Endothelial cell of umbilical vein (primary cell): ENCODE data around the gene CDC20. TPM values are rescaled to one million over a fixed set of nuclear protein-coding genes. Genes with fewer than 3 reads are reported as not detected.

Experiments used
- BruUV-seq: library from RNA; stranded (reverse); fragments of 400-500 nt; replicated peaks from 2 replicates; lab custom pipeline; 2021; lab: Mats Ljungman, UMichigan
- CTCF ChIA-PET: fragments of 300-600, 350-600 bp; sonication (Branson Sonifier 250); formaldehyde crosslinking; loops from one replicate; lab custom pipeline; 2021; ENCODE audit warnings: antibody characterized with exemption, inconsistent platforms; lab: Charles Lee
- POLR2A ChIA-PET: fragments of 300-600, 350-600 bp; sonication (Branson Sonifier 250); formaldehyde crosslinking; loops from one replicate; lab custom pipeline; 2021; ENCODE audit warnings: antibody characterized with exemption, inconsistent platforms; lab: Charles Lee
- DNase-seq: peaks from one replicate; pipeline ENCODE4 v3.0.0-alpha.2; 2011; ENCODE audit warnings: low read depth, low spot score
- FAIRE-seq: peaks from 2 replicates; lab custom pipeline; 2011; peaks lifted over from hg19 to GRCh38; lab: Jason Lieb, UNC
- H2AFZ ChIP-seq: 2 replicates; pipeline ENCODE4 v1.6.0; 2012; ENCODE audit warnings: low read depth, low read length, control low read depth, inconsistent platforms
- H3K27ac ChIP-seq: 2 replicates; pipeline ENCODE4 v1.5.1; 2011; ENCODE audit warnings: low read depth, mild to moderate bottlenecking, control low read depth, low read length, moderate library complexity; ENCODE audit not compliant: insufficient read depth
- H3K27me3 ChIP-seq, 2 experiments: 2 replicates each; pipeline versions ENCODE4 v1.6.0 to v1.6.1; 2011; ENCODE audit warnings: low read length in 2 of 2, mixed read lengths in 1 of 2; ENCODE audit not compliant: control insufficient read depth in 2 of 2, insufficient read depth in 2 of 2
- H3K36me3 ChIP-seq, 2 experiments: 2 replicates in 1 of 2; 3 replicates in 1 of 2; pipeline ENCODE4 v1.5.1; 2011; ENCODE audit warnings: low read length in 2 of 2, mild to moderate bottlenecking in 1 of 2, moderate library complexity in 1 of 2; ENCODE audit not compliant: control insufficient read depth in 2 of 2, insufficient read depth in 2 of 2; ENCODE audit errors: extremely low read depth in 1 of 2
- H3K4me1 ChIP-seq: 3 replicates; pipeline ENCODE4 v1.5.1; 2011; ENCODE audit warnings: mild to moderate bottlenecking, low read length; ENCODE audit not compliant: control insufficient read depth, insufficient read depth; ENCODE audit errors: extremely low read depth
- H3K4me2 ChIP-seq: 2 replicates; pipeline ENCODE4 v1.6.1; 2011; ENCODE audit warnings: low read length, control low read depth, mixed read lengths; ENCODE audit not compliant: insufficient read depth
- H3K4me3 ChIP-seq, 3 experiments: fragments of 200-600 bp in 1 of 3; sonication (generic), shearing (Covaris generic) in 1 of 3; replicated peaks in 1 of 3; 2 replicates each; pipeline ENCODE4 v1.5.1; 2011 to 2016; ENCODE audit warnings: control low read depth in 3 of 3, low read length in 3 of 3, mild to moderate bottlenecking in 2 of 3, inconsistent platforms in 1 of 3, low read depth in 1 of 3, moderate library complexity in 1 of 3; ENCODE audit not compliant: insufficient read depth in 1 of 3
- H3K79me2 ChIP-seq: 2 replicates; pipeline ENCODE4 v1.6.0; 2012; ENCODE audit warnings: low read length, inconsistent platforms; ENCODE audit not compliant: control insufficient read depth, insufficient read depth
- H3K9ac ChIP-seq: replicated peaks from 2 replicates; pipeline ENCODE3; 2011; ENCODE audit warnings: low read length, control low read depth; ENCODE audit not compliant: insufficient read depth; ENCODE audit errors: extremely low read depth
- H3K9me1 ChIP-seq: replicated peaks from 3 replicates; pipeline ENCODE4 v1.6.0; 2011; ENCODE audit warnings: mild to moderate bottlenecking, low read length; ENCODE audit not compliant: control insufficient read depth, insufficient read depth; ENCODE audit errors: extremely low read depth
- H3K9me3 ChIP-seq: replicated peaks from 2 replicates; pipeline ENCODE4 v1.5.1; 2012; ENCODE audit warnings: low read length, inconsistent platforms; ENCODE audit not compliant: control insufficient read depth, insufficient read depth
- H4K20me1 ChIP-seq: replicated peaks from 2 replicates; pipeline ENCODE3; 2011; ENCODE audit warnings: mild to moderate bottlenecking, low read length; ENCODE audit not compliant: control insufficient read depth, insufficient read depth; ENCODE audit errors: extremely low read depth
- EZH2 ChIP-seq: IDR thresholded peaks from 2 replicates; pipeline ENCODE4 v1.6.1; 2012; ENCODE audit warnings: borderline replicate concordance, low read depth, mild to moderate bottlenecking, moderate library complexity, low read length, inconsistent platforms; ENCODE audit not compliant: severe bottlenecking
- FOS ChIP-seq: IDR thresholded peaks from 2 replicates; pipeline ENCODE4 v1.6.1; 2011; ENCODE audit warnings: mild to moderate bottlenecking, low read length, moderate library complexity, borderline replicate concordance; ENCODE audit not compliant: insufficient read depth
- GATA2 ChIP-seq: IDR thresholded peaks from 2 replicates; pipeline ENCODE4 v1.7.0; 2011; ENCODE audit warnings: low read depth, mild to moderate bottlenecking, moderate library complexity, mixed read lengths, low read length; ENCODE audit not compliant: insufficient read length, insufficient read depth
- JUN ChIP-seq: IDR thresholded peaks from 2 replicates; pipeline ENCODE4 v1.6.1; 2011; ENCODE audit warnings: borderline replicate concordance, low read depth; ENCODE audit not compliant: insufficient read length, insufficient read depth
- MYC ChIP-seq: IDR thresholded peaks from one replicate; pipeline ENCODE4 v1.6.1; 2011; ENCODE audit warnings: mild to moderate bottlenecking, low read depth, low read length
- POLR2A ChIP-seq: IDR thresholded peaks from 2 replicates; pipeline ENCODE4 v1.6.1; 2012; ENCODE audit warnings: low read depth, mild to moderate bottlenecking, control low read depth, low read length
- POLR2AphosphoS5 ChIP-seq: IDR thresholded peaks from 2 replicates; pipeline ENCODE4 v1.6.1; 2012; ENCODE audit warnings: low read depth, mild to moderate bottlenecking, control low read depth, low read length, moderate library complexity; ENCODE audit not compliant: insufficient read depth
- dilution Hi-C: fragments of 300-500 bp; cut with MboI; formaldehyde crosslinking; loops from one replicate; pipeline ENCODE4 v1.15.0; 2019; ENCODE audit warnings: low sequenced_read_pairs; ENCODE audit not compliant: extremely low pct_ligation_motif_present
- intact Hi-C: fragments of 100-400 bp; cut with micrococcal nuclease; formaldehyde crosslinking; loops from one replicate; pipeline ENCODE4 v1.10.0; 2022
- microRNA-seq: library from miRNA; unstranded; fragments of <30 nt; microRNA quantifications from one replicate; pipeline ENCODE4 v1.2.0, GENCODE V29; 2021; ENCODE audit warnings: borderline number of aligned reads, borderline replicate concordance
- polyA plus RNA-seq, 4 experiments: library from polyadenylated mRNA; depleted of rRNA in 3 of 4; stranded (reverse) in 3 of 4; unstranded in 1 of 4; fragments of >200 nt; gene quantifications; 2 replicates each; pipeline versions ENCODE4 v1.2.1 to v1.2.3, GENCODE V29; 2011 to 2012; ENCODE audit warnings: missing spikeins in 1 of 4
- total RNA-seq: library from RNA; stranded (reverse); gene quantifications from 2 replicates; pipeline ENCODE4 v1.2.3, GENCODE V29; 2021
- TF ChIP-seq, protein P1 (sequence below), 2 donors: IDR thresholded peaks; 1 replicate in 1 of 2; 2 replicates in 1 of 2; pipeline ENCODE4 v1.5.1; 2011; ENCODE audit warnings: low read length in 2 of 2, mild to moderate bottlenecking in 2 of 2, moderate library complexity in 2 of 2, control low read depth in 1 of 2, inconsistent platforms in 1 of 2, low read depth in 1 of 2; ENCODE audit not compliant: insufficient read depth in 1 of 2; ENCODE audit errors: extremely low read depth in 1 of 2
- TF ChIP-seq, protein P2 (sequence below): IDR thresholded peaks from 2 replicates; pipeline ENCODE4 v1.6.1; 2011; ENCODE audit not compliant: insufficient read depth, insufficient read length

CDC20 gene
- total and polyA plus RNA-seq, 2 donors (not counting 3 experiments of a cell fraction or from before 2014, with no cell fraction given) = 129 to 170 TPM

DNA sequence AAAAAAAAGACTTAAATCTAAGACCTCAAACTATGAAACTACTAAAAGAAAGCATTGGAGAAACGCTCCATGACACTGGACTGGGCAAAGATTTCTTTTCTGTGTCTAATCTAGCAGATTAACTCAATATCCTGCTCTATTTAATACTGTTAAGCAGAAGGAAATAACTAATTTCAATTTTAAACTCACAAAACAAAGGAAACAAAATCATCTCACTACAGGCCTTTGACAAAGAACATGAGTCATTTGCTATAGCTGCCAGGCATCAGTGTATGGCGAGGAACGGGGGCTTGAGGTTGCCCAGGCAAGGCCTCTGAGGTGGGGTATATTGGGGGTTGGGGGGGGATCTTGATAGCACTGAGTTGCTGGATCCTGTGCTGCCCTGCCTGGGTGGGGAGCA, 51.8 kb downstream of the CDC20 start:
- Histone ChIP-seq H3K27ac (no peak overlapping the region), H4K20me1 (no peaks in the 10 kb centered on the region), H3K79me2 (no peaks in the 10 kb centered on the region), H3K9me1 (no peaks in the 10 kb centered on the region), H3K4me3 (no peak overlapping the region), H3K27me3 (no peaks in the 10 kb centered on the region), H3K4me2 (no peak overlapping the region), H3K4me1 (peaks cover 4% of the 10 kb centered on the region), H3K36me3 (peaks cover 4 to 11% of the 10 kb centered on the region in 2 experiments), H3K9ac (no peak overlapping the region), H2AFZ (no peak overlapping the region), H3K9me3 (no peaks in the 10 kb centered on the region)
- dilution Hi-C loops (loop anchor here (25.0 kb wide), 1 partner anchor 173 kb away; no protein-coding TSS in a partner anchor), intact Hi-C loops (no loop called here)
- DNase-seq (no peak), FAIRE-seq (peak; percentile 4)
- no TSS peak for BruUV-seq
- TF ChIP-seq MYC (no peak), FOS (no peak), JUN (no peak), GATA2 (no peak), POLR2A (no peak), EZH2 (no peak), POLR2AphosphoS5 (no peak)
- TF ChIP-seq, protein P1, sequence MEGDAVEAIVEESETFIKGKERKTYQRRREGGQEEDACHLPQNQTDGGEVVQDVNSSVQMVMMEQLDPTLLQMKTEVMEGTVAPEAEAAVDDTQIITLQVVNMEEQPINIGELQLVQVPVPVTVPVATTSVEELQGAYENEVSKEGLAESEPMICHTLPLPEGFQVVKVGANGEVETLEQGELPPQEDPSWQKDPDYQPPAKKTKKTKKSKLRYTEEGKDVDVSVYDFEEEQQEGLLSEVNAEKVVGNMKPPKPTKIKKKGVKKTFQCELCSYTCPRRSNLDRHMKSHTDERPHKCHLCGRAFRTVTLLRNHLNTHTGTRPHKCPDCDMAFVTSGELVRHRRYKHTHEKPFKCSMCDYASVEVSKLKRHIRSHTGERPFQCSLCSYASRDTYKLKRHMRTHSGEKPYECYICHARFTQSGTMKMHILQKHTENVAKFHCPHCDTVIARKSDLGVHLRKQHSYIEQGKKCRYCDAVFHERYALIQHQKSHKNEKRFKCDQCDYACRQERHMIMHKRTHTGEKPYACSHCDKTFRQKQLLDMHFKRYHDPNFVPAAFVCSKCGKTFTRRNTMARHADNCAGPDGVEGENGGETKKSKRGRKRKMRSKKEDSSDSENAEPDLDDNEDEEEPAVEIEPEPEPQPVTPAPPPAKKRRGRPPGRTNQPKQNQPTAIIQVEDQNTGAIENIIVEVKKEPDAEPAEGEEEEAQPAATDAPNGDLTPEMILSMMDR (IDR thresholded peaks at IDR 0.05; ENCODE audit: extremely low read depth in 1 of 2, insufficient read depth in 1 of 2, low read depth in 1 of 2, low read length in 2 of 2) = no peak
- TF ChIP-seq, protein P2, sequence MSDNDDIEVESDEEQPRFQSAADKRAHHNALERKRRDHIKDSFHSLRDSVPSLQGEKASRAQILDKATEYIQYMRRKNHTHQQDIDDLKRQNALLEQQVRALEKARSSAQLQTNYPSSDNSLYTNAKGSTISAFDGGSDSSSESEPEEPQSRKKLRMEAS = no peak
- POLR2A ChIA-PET = no interaction called here
- CTCF ChIA-PET = interaction anchor here (0.7 to 6.9 kb wide), 2 partner anchors 173 to 181 kb away, joined by 3 to 269 read pairs; no protein-coding TSS in a partner anchor

Small RNA genes lying within 50 kb of the gene (microRNA-seq; reads per million reads assigned to microRNA genes)
- 1.9 reads per million for gene MIR6734

Other genes with a start within 250 kb of the CDC20 start
- gene EBNA1BP2, start 186.7 kb upstream of the CDC20 start, total RNA-seq = 104 and 105 TPM in 2 replicates
- gene EBNA1BP2, start 186.7 kb upstream of the CDC20 start, polyA plus RNA-seq = 32.1 and 47.8 TPM in 2 replicates
- 0.28 and 0.88 TPM in 2 replicates for gene CFAP57, start 186.7 kb upstream of the CDC20 start, total RNA-seq
- gene CFAP57, start 186.7 kb upstream of the CDC20 start, polyA plus RNA-seq = 0.83 and 0.91 TPM in 2 replicates
- gene TMEM125, start 89.0 kb upstream of the CDC20 start, total RNA-seq = not detected in 2 replicates
- 0.06 and 0.17 TPM in 2 replicates for gene TMEM125, start 89.0 kb upstream of the CDC20 start, polyA plus RNA-seq
- gene C1orf210, start 73.4 kb upstream of the CDC20 start, total RNA-seq = not detected in 2 replicates
- gene C1orf210, start 73.4 kb upstream of the CDC20 start, polyA plus RNA-seq = not detected in 2 replicates
- 562 and 620 TPM in 2 replicates for gene TIE1, start 58.0 kb upstream of the CDC20 start, total RNA-seq
- gene TIE1, start 58.0 kb upstream of the CDC20 start, polyA plus RNA-seq = 531 and 629 TPM in 2 replicates
- gene MPL, start 21.2 kb upstream of the CDC20 start, total RNA-seq = 0.18 and 0.24 TPM in 2 replicates
- gene MPL, start 21.2 kb upstream of the CDC20 start, polyA plus RNA-seq = 0.13 and 0.14 TPM in 2 replicates
- 126 and 134 TPM in 2 replicates for gene ELOVL1, start 9.0 kb downstream of the CDC20 start, total RNA-seq
- gene ELOVL1, start 9.0 kb downstream of the CDC20 start, polyA plus RNA-seq = 303 and 353 TPM in 2 replicates
- gene MED8, start 30.8 kb downstream of the CDC20 start, total RNA-seq = 41.9 and 45.6 TPM in 2 replicates
- gene MED8, start 30.8 kb downstream of the CDC20 start, polyA plus RNA-seq = 15.9 and 19.6 TPM in 2 replicates
- gene SZT2, start 30.9 kb downstream of the CDC20 start, total RNA-seq = 49.9 and 50.3 TPM in 2 replicates
- 11.4 TPM in 2 replicates for gene SZT2, start 30.9 kb downstream of the CDC20 start, polyA plus RNA-seq
- 266 and 342 TPM in 2 replicates for gene HYI, start 95.0 kb downstream of the CDC20 start, total RNA-seq
- 324 and 351 TPM in 2 replicates for gene HYI, start 95.0 kb downstream of the CDC20 start, polyA plus RNA-seq
- gene PTPRF, start 171.9 kb downstream of the CDC20 start, total RNA-seq = 271 and 338 TPM in 2 replicates
- gene PTPRF, start 171.9 kb downstream of the CDC20 start, polyA plus RNA-seq = 217 and 267 TPM in 2 replicates